NCI-H2171 (cell line): ENCODE data around the gene TEX13C.
"Not testable (repeated sequence)": the region's sequence is repeated elsewhere in the genome, so short reads cannot be mapped to it uniquely, and the experiment has no call there.

ENCODE experiments used
- DNase-seq: peaks from one replicate; lab custom pipeline; 2025; lab: John Stamatoyannopoulos, UW

Gene TEX13C

DNA sequence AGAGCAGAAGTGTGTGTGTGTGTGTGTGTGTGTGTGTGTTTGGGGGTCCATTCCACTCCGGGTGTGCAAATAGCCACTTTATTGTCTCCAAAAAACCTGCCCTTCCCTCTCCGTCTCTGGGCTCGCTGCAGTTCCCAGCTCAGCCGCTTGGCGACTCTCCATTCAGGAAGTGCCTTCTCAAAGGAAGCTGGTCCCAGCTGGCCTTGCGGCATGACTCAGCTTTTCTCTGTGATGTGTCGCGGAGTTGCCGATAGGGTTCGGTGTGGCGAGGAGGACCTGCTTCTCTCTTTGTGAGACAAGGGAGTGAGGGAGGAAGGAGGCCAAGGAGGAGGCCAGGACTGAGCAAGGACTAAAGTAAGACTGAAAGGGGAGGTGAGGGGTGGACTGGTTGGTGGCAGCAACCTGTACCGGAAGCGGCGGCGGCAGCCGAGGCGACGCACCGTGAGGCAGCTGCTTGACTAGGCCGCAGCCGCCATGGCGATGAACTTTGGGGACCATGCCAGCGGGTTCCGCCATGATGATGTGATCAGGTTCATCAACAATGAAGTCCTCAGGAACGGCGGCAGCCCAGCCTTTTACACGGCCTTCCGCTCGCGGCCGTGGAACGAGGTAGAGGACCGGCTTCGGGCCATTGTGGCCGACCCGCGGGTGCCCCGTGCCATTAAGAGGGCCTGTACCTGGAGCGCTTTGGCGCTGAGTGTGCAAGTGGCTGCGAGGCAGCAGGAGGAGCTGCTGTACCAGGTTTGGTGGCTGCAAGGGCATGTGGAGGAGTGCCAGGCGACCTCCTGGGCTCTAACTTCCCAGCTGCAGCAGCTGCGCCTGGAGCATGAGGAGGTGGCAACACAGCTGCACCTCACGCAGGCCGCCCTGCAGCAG, at the start of gene TEX13C:
TSS of gene TEX13C (plus strand) at position 226 of the 876 bp plus-strand sequence. CDS start at position 475, 249 bp downstream.
- no peak for DNase-seq

DNA sequence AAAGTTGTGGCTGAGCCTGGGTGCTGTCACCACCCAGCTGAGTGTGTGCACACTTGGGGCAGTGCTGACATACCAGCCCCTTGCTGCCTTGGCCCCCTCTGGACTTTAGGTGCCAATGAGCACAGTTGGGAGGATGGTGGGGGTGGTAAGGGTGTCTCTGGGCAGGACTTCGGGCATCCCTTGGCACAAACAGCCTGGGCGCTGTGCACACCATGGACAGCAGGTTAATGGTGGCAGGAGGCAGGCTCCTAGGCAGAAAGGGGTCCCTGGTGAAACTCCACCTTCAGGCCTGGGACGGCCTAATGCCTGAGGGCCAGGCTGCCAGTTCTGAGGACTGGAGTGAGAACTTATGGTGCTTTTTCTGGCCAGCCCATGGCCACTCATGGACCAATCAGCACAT, 32.4 kb upstream of the TEX13C start:
- no peak for DNase-seq

GRCh38 chrX:125288343-125288742, 31.3 kb upstream of the TEX13C start:
- no peak for DNase-seq

- DNase-seq: no peak
Measured at GRCh38 chrX:125289209-125289608, 30.5 kb upstream of the TEX13C start.

DNA sequence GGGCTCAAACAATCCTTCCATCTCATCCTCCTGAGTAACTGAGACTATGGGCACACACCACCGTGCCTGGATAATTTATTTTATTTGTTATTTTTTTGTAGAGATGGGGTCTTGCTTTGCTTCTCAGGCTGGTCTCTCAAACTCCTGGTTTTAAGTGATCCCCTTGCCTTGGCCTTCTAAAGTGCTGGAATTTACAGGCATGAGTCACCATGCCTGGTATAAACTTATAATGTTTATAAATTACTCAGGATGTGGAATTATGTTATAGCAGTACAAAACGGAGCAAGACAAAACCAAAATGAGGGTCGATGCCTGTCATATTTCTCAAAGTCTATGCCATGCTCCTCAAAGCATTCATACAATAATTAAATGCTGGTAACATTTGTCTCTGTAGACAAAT, 29.8 kb upstream of the TEX13C start:
- DNase-seq: no peak

- DNase-seq: no peak
Measured at GRCh38 chrX:125291124-125291523, 28.5 kb upstream of the TEX13C start.

GRCh38 chrX:125293850-125294780, 25.6 kb upstream of the TEX13C start:
- no peak for DNase-seq

GRCh38 chrX:125295337-125295736, 24.3 kb upstream of the TEX13C start:
- no peak for DNase-seq

GRCh38 chrX:125298871-125299270, 20.8 kb upstream of the TEX13C start:
- no peak for DNase-seq

DNA sequence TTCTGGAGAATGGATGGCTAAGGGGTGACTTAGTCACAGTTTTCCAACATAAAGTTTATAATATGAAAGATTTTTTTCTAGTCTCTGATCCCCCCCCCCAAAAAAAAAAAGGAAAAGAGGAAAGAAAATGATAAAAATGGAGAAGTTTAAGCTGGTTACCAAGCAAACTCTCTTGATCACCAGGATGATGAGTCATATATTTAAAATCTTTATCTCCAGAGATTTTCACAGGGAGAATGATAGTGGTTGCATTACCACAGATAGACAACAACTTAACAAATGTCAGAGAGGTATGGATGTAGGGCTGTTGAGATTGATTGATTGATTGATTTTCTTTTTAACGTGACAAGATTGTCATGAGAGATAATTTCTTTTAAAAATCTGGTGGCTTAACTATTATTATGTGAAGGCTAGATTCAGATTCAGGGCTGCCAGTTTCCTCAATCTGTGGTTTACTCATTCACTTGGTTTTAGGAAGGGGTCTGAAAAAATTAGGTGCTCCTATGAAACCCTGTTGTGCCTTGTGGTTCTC, 13.3 kb upstream of the TEX13C start:
- no peak for DNase-seq

GRCh38 chrX:125308653-125309052, 11.0 kb upstream of the TEX13C start:
- no peak for DNase-seq

- not testable (repeated sequence) for DNase-seq
Measured at GRCh38 chrX:125319166-125319565, 505 bp upstream of the TEX13C start.

GRCh38 chrX:125322431-125322830, 2.8 kb downstream of the TEX13C start:
- DNase-seq: no peak

- DNase-seq: no peak
Measured at GRCh38 chrX:125326599-125326998, 6.9 kb downstream of the TEX13C start.

GRCh38 chrX:125327891-125328290, 8.2 kb downstream of the TEX13C start:
- no peak for DNase-seq

- DNase-seq: no peak
Measured at GRCh38 chrX:125333583-125333982, 13.9 kb downstream of the TEX13C start.

DNA sequence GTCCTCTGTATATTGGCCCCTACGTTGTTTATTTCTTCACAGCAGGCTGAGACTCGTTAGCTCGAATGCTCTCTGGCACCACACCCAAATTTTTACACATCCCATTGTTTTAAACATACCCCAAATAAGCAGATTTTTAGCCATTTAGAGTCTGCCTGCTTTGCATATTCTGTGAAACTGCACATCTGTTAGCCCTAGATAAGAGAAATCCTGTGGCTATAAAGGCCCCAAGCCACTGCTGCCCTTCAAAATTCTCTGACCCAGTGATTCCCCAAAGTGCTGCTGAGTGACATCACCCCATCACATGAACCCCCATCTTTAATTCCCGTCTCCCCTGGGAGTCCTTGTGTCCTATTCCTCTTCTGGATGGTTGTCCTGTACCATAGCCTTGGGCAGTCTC, 20.8 kb downstream of the TEX13C start:
- no peak for DNase-seq

- no peak for DNase-seq
Measured at GRCh38 chrX:125374169-125374568, 54.5 kb downstream of the TEX13C start.
